K562 (cell line): ENCODE data around the gene PTH2. TPM values are rescaled to one million over a fixed set of nuclear protein-coding genes. Genes with fewer than 3 reads are reported as not detected.

Source experiments
- ATAC-seq: fragments of 200-7000 bp; cut with Tn5 transposase; 3 replicates; pipeline ENCODE4 v1.9.1; 2020; ENCODE audit warnings: moderate library complexity
- BruUV-seq: library from RNA; stranded (reverse); fragments of 400-500 nt; replicated peaks from 2 replicates; lab custom pipeline; 2021; lab: Mats Ljungman, UMichigan
- CTCF ChIA-PET: fragments of 300-600 bp; formaldehyde crosslinking; extraction: SDS; loops from one replicate; lab custom pipeline; 2021; ENCODE audit warnings: low intra/inter-chr PET ratio; lab: Yijun Ruan, JAX
- POLR2A ChIA-PET: fragments of 300-600, 350-650 bp; sonication (Branson Sonifier 250); formaldehyde crosslinking; extraction: SDS; loops from one replicate; lab custom pipeline; 2021; ENCODE audit warnings: antibody characterized with exemption, inconsistent platforms; lab: Yijun Ruan, JAX
- DNase-seq, 4 experiments: peaks; one replicate each; pipeline versions ENCODE4 v3.0.0 to v3.0.0-alpha.2; 2011 to 2018; ENCODE audit warnings: low spot score in 3 of 4, mixed read lengths in 3 of 4; ENCODE audit errors: extremely low read depth in 1 of 4
- FAIRE-seq: peaks from 2 replicates; lab custom pipeline; 2011; peaks lifted over from hg19 to GRCh38; lab: Jason Lieb, UNC
- H2AFZ ChIP-seq: 2 replicates; pipeline ENCODE4 v1.6.0; 2011; ENCODE audit warnings: low read depth, low read length, control low read depth, inconsistent platforms
- H3K27ac ChIP-seq: fragments of 200-600 bp; 3 replicates; pipeline ENCODE4 v1.8.0; 2011; ENCODE audit warnings: low read depth, mild to moderate bottlenecking, control low read depth, inconsistent platforms, low read length, moderate library complexity, mixed read lengths; ENCODE audit errors: extremely low read depth
- H3K27me3 ChIP-seq, 2 experiments: fragments of 300-600 bp in 1 of 2; 2 replicates in 1 of 2; 3 replicates in 1 of 2; pipeline versions ENCODE4 v1.6.0 to v1.8.0; 2011; ENCODE audit warnings: inconsistent platforms in 2 of 2, low read length in 2 of 2, mild to moderate bottlenecking in 1 of 2, mixed read lengths in 1 of 2, moderate library complexity in 1 of 2; ENCODE audit not compliant: control insufficient read depth in 2 of 2, insufficient read depth in 2 of 2
- H3K36me3 ChIP-seq: fragments of 300-600 bp; 3 replicates; pipeline ENCODE4 v1.8.0; 2011; ENCODE audit warnings: mild to moderate bottlenecking, low read length, inconsistent platforms; ENCODE audit not compliant: control insufficient read depth, insufficient read depth
- H3K4me1 ChIP-seq, 2 experiments: fragments of 200-600 bp in 1 of 2; replicated peaks in 1 of 2; 2 replicates in 1 of 2; 3 replicates in 1 of 2; pipeline versions ENCODE4 v1.5.1 to v1.8.0; 2011; ENCODE audit warnings: inconsistent platforms in 2 of 2, low read length in 2 of 2, mild to moderate bottlenecking in 1 of 2, mixed read lengths in 1 of 2, moderate library complexity in 1 of 2; ENCODE audit not compliant: control insufficient read depth in 2 of 2, insufficient read depth in 2 of 2
- H3K4me2 ChIP-seq: 2 replicates; pipeline ENCODE4 v1.6.1; 2011; ENCODE audit warnings: low read length, control low read depth, inconsistent platforms, mixed read lengths; ENCODE audit not compliant: insufficient read depth
- H3K4me3 ChIP-seq: fragments of 200-600 bp; sonication (generic), shearing (Covaris generic); 2 replicates; pipeline ENCODE4 v1.5.1; 2016; ENCODE audit warnings: control low read depth, inconsistent platforms
- H3K79me2 ChIP-seq: fragments of 200-600 bp; 3 replicates; pipeline ENCODE4 v1.8.0; 2011; ENCODE audit warnings: low read length, inconsistent platforms; ENCODE audit not compliant: control insufficient read depth, insufficient read depth
- H3K9ac ChIP-seq, 2 experiments: 2 replicates each; pipeline versions ENCODE4 v1.6.0 to v1.6.1; 2011; ENCODE audit warnings: low read depth in 2 of 2, low read length in 2 of 2, control low read depth in 1 of 2, inconsistent platforms in 1 of 2, mild to moderate bottlenecking in 1 of 2, mixed read lengths in 1 of 2; ENCODE audit not compliant: insufficient read depth in 1 of 2
- H3K9me1 ChIP-seq: one replicate; pipeline ENCODE4 v1.6.0; 2011; ENCODE audit warnings: inconsistent platforms, mild to moderate bottlenecking, low read length, moderate library complexity; ENCODE audit not compliant: control insufficient read depth, insufficient read depth
- H3K9me3 ChIP-seq: replicated peaks from 2 replicates; pipeline ENCODE4 v1.5.1; 2011; ENCODE audit warnings: low read depth, low read length, inconsistent platforms; ENCODE audit not compliant: control insufficient read depth, insufficient read depth
- H4K20me1 ChIP-seq: replicated peaks from 2 replicates; pipeline ENCODE4 v1.6.1; 2011; ENCODE audit warnings: low read length, inconsistent platforms, mixed read lengths; ENCODE audit not compliant: control insufficient read depth, insufficient read depth
- CBX2 ChIP-seq: fragments of 200-600 bp; sonication (generic); IDR thresholded peaks from one replicate; pipeline ENCODE4 v1.6.1; 2012; ENCODE audit warnings: mild to moderate bottlenecking, low read length, inconsistent platforms; ENCODE audit not compliant: insufficient read depth, poor library complexity, severe bottlenecking
- CTBP1 ChIP-seq: fragments of 450-650 bp; IDR thresholded peaks from 2 replicates; pipeline ENCODE4 v1.6.1; 2016; ENCODE audit warnings: borderline replicate concordance
- CXXC5 ChIP-seq: fragments of 250-450 bp; sonication (Bioruptor Pico); IDR thresholded peaks from 2 replicates; pipeline ENCODE4 v1.8.0; 2022; ENCODE audit warnings: inconsistent platforms, mild to moderate bottlenecking, moderate library complexity
- ETV6 ChIP-seq, 3 experiments: fragments of 150-350 bp in 1 of 3; sonication (generic) in 1 of 3; formaldehyde crosslinking in 1 of 3; IDR thresholded peaks; 2 replicates each; pipeline versions ENCODE4 v1.6.1 to v1.8.0; 2014 to 2022; ENCODE audit warnings: borderline replicate concordance in 2 of 3, low read depth in 2 of 3, antibody characterized with exemption in 1 of 3, low read length in 1 of 3, mild to moderate bottlenecking in 1 of 3, missing genetic modification reagents in 1 of 3
- MEIS2 ChIP-seq: fragments of 450-650 bp; IDR thresholded peaks from 2 replicates; pipeline ENCODE4 v1.6.1; 2014; ENCODE audit warnings: mild to moderate bottlenecking; ENCODE audit not compliant: partially characterized antibody
- PRMT5 ChIP-seq: sonication (generic); formaldehyde crosslinking; IDR thresholded peaks from 2 replicates; pipeline ENCODE4 v1.5.0; 2020; ENCODE audit warnings: missing genetic modification reagents
- STAG1 ChIP-seq: sonication (generic); formaldehyde crosslinking; IDR thresholded peaks from 2 replicates; pipeline ENCODE4 v1.5.0; 2020; ENCODE audit warnings: missing genetic modification reagents, borderline replicate concordance
- ZC3H4 ChIP-seq: sonication (generic); formaldehyde crosslinking; IDR thresholded peaks from 2 replicates; pipeline ENCODE4 v1.9.0; 2021; ENCODE audit warnings: missing genetic modification reagents, borderline replicate concordance
- ZNF75A ChIP-seq: fragments of 450-650 bp; formaldehyde crosslinking; IDR thresholded peaks from 2 replicates; pipeline ENCODE4 v1.4.0; 2020; ENCODE audit warnings: mild to moderate bottlenecking
- ZNF780A ChIP-seq: fragments of 250-450 bp; sonication (Bioruptor Pico); IDR thresholded peaks from 2 replicates; pipeline ENCODE4 v1.5.0; 2021; ENCODE audit warnings: mild to moderate bottlenecking
- WGBS: fragments of 100-300 bp; shearing (Covaris generic); methylation state at CpG from one replicate; pipeline ENCODE4 v1.1.6; 2016; ENCODE audit warnings: low coverage, mixed read lengths; ENCODE audit not compliant: insufficient coverage; ENCODE audit errors: missing lambda C conversion rate; 5-methylcytosine and 5-hydroxymethylcytosine counted together
- in situ Hi-C: fragments of 300-500 bp; cut with MboI; formaldehyde crosslinking; loops from 4 replicates; pipeline ENCODE4 v1.15.0; 2018; ENCODE audit warnings: inconsistent platforms, mixed read lengths
- intact Hi-C: fragments of 100-400 bp; cut with micrococcal nuclease; formaldehyde crosslinking; loops from 2 replicates; pipeline ENCODE4 v1.14.2; 2022
- polyA plus RNA-seq, 8 experiments: library from polyadenylated mRNA; depleted of rRNA in 4 of 8; stranded (reverse) in 5 of 8; unstranded in 3 of 8; fragments of >200 nt; fragmentation: Nextera tagmentation in 2 of 8; fragmentation: Illumina TruSeq in 1 of 8; extraction: Ambion mirVana in 2 of 8; extraction: Trizol in 1 of 8; gene quantifications; 2 replicates each; pipeline versions ENCODE4 v1.2.1 to v1.2.3, GENCODE V29; 2011 to 2014; ENCODE audit warnings: inconsistent platforms in 1 of 8, missing spikeins in 1 of 8
- total RNA-seq, 7 experiments: library from RNA; depleted of rRNA in 6 of 7; stranded (reverse); fragments of >200 nt in 6 of 7; fragmentation: Illumina TruSeq in 2 of 7; extraction: Trizol in 2 of 7; gene quantifications; 2 replicates each; pipeline versions ENCODE4 v1.2.1 to v1.2.3, GENCODE V29; 2011 to 2021; ENCODE audit warnings: low replicate concordance in 1 of 7
- TF ChIP-seq, protein P1 (sequence below): sonication (generic); formaldehyde crosslinking; IDR thresholded peaks from 2 replicates; pipeline ENCODE4 v1.8.0; 2022; ENCODE audit warnings: mild to moderate bottlenecking, missing genetic modification reagents, borderline replicate concordance
- TF ChIP-seq, protein P2 (sequence below): sonication (generic); formaldehyde crosslinking; IDR thresholded peaks from 2 replicates; pipeline ENCODE4 v1.8.0; 2022; ENCODE audit warnings: mild to moderate bottlenecking, missing genetic modification reagents
- TF ChIP-seq, protein P3 (sequence below): sonication (generic); formaldehyde crosslinking; IDR thresholded peaks from 2 replicates; pipeline ENCODE4 v1.8.0; 2023; ENCODE audit warnings: mild to moderate bottlenecking, missing genetic modification reagents

Gene PTH2
- total and polyA plus RNA-seq, 9 of the 15 experiments (the other 6 are each of a cell fraction or from before 2014, with no cell fraction given): 1.3 TPM; not detected in 8

DNA sequence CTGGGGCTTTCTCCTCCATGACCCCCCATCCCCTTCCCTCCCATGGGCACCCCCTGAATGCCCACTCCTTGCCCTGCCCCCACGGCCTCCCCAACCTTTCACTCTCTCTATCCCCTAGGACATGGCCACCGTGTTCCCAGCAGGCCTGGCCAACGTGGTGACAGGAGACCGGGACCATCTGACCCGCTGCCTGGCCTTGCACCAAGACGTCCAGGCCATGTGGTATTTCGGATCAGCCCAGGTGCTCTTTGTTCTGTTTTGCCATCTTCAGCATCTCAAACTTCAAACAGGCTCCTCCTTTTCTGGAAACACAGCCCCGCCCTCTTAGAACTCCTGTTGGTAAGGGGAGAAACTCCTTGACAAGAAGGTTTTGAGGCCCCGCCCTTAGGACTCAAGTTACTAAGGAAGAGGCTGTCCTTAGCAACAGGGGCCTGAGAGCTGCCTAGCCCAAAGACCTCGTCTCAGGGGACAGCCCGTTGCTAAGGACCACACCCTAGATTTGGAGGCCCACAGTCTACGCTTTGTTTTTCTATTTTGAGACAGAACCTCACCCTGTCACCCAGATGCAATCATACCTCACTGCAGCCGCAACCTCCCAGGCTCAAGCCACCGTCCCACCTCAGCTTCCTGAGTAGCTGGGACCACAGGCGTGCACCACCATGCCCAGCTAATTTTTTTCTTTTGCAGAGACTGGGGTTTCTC, 45.7 kb upstream of the PTH2 start:
- Histone ChIP-seq H3K4me1 (peaks cover 11 to 38% of the 10 kb centered on the region in 2 experiments), H3K9ac (peak overlapping the region in 1 of 2 experiments; percentile 58; a peak in 1 of 4 replicates), H3K36me3 (peaks cover 41% of the 10 kb centered on the region; the same call in 2 of the 3 replicates), H3K9me1 (no peaks in the 10 kb centered on the region), H3K79me2 (no peaks in the 10 kb centered on the region), H2AFZ (no peak overlapping the region), H3K4me3 (no peak overlapping the region), H3K27ac (no peak overlapping the region), H4K20me1 (peaks cover 5% of the 10 kb centered on the region; the same call in 1 of the 2 replicates), H3K4me2 (peak overlapping the region; percentile 21; the same call in 1 of the 2 replicates), H3K27me3 (no peaks in the 10 kb centered on the region), H3K9me3 (no peaks in the 10 kb centered on the region)
- BruUV-seq: no TSS peak
- POLR2A ChIA-PET: interaction anchor here (0.6 to 1.2 kb wide), 3 partner anchors 15 to 27 kb away, joined by 3 to 4 read pairs (median 3); partner anchors contain the start of gene ALDH16A1
- 29% methylated on average over 14 of the region's 15 CpGs for WGBS
- DNase-seq: peak; percentile 77 to 95 (median 82)
- ATAC-seq: peak; percentile 94
- CTCF ChIA-PET: no interaction called here
- in situ Hi-C loops (no loop called here), intact Hi-C loops (no loop called here)
- FAIRE-seq: peak; percentile 96
- TF ChIP-seq ETV6 (IDR thresholded peaks at IDR 0.05; ENCODE audit: borderline replicate concordance in 1 of 2, low read depth in 2 of 2, low read length in 1 of 2): no peak
- no peak for TF ChIP-seq ETV6 (CRISPR knock-in tag; IDR thresholded peaks at IDR 0.05; ENCODE audit: borderline replicate concordance)
- TF ChIP-seq CBX2: no peak
- TF ChIP-seq, protein P1, sequence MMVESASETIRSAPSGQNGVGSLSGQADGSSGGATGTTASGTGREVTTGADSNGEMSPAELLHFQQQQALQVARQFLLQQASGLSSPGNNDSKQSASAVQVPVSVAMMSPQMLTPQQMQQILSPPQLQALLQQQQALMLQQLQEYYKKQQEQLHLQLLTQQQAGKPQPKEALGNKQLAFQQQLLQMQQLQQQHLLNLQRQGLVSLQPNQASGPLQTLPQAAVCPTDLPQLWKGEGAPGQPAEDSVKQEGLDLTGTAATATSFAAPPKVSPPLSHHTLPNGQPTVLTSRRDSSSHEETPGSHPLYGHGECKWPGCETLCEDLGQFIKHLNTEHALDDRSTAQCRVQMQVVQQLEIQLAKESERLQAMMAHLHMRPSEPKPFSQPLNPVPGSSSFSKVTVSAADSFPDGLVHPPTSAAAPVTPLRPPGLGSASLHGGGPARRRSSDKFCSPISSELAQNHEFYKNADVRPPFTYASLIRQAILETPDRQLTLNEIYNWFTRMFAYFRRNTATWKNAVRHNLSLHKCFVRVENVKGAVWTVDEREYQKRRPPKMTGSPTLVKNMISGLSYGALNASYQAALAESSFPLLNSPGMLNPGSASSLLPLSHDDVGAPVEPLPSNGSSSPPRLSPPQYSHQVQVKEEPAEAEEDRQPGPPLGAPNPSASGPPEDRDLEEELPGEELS (CRISPR knock-in tag): no peak
- TF ChIP-seq ZNF780A (CRISPR knock-in tag): no peak
- peak; percentile 53 for TF ChIP-seq MEIS2
- TF ChIP-seq CTBP1: peak; percentile 92
- no peak for TF ChIP-seq ZNF75A (CRISPR knock-in tag)
- TF ChIP-seq PRMT5 (CRISPR knock-in tag): no peak
- TF ChIP-seq ZC3H4 (CRISPR knock-in tag): no peak
- TF ChIP-seq, protein P2, sequence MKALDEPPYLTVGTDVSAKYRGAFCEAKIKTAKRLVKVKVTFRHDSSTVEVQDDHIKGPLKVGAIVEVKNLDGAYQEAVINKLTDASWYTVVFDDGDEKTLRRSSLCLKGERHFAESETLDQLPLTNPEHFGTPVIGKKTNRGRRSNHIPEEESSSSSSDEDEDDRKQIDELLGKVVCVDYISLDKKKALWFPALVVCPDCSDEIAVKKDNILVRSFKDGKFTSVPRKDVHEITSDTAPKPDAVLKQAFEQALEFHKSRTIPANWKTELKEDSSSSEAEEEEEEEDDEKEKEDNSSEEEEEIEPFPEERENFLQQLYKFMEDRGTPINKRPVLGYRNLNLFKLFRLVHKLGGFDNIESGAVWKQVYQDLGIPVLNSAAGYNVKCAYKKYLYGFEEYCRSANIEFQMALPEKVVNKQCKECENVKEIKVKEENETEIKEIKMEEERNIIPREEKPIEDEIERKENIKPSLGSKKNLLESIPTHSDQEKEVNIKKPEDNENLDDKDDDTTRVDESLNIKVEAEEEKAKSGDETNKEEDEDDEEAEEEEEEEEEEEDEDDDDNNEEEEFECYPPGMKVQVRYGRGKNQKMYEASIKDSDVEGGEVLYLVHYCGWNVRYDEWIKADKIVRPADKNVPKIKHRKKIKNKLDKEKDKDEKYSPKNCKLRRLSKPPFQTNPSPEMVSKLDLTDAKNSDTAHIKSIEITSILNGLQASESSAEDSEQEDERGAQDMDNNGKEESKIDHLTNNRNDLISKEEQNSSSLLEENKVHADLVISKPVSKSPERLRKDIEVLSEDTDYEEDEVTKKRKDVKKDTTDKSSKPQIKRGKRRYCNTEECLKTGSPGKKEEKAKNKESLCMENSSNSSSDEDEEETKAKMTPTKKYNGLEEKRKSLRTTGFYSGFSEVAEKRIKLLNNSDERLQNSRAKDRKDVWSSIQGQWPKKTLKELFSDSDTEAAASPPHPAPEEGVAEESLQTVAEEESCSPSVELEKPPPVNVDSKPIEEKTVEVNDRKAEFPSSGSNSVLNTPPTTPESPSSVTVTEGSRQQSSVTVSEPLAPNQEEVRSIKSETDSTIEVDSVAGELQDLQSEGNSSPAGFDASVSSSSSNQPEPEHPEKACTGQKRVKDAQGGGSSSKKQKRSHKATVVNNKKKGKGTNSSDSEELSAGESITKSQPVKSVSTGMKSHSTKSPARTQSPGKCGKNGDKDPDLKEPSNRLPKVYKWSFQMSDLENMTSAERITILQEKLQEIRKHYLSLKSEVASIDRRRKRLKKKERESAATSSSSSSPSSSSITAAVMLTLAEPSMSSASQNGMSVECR (CRISPR knock-in tag): no peak
- no peak for TF ChIP-seq STAG1 (CRISPR knock-in tag)
- TF ChIP-seq, protein P3, sequence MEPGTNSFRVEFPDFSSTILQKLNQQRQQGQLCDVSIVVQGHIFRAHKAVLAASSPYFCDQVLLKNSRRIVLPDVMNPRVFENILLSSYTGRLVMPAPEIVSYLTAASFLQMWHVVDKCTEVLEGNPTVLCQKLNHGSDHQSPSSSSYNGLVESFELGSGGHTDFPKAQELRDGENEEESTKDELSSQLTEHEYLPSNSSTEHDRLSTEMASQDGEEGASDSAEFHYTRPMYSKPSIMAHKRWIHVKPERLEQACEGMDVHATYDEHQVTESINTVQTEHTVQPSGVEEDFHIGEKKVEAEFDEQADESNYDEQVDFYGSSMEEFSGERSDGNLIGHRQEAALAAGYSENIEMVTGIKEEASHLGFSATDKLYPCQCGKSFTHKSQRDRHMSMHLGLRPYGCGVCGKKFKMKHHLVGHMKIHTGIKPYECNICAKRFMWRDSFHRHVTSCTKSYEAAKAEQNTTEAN (CRISPR knock-in tag): no peak
- no peak for TF ChIP-seq CXXC5 (CRISPR knock-in tag)
